Type B pancreatic cell (in vitro differentiated cells): ENCODE results near the gene MPND. TPM values are rescaled to one million over a fixed set of nuclear protein-coding genes. Genes with fewer than 3 reads are reported as not detected.

ENCODE experiments used
- DNase-seq: peaks from one replicate; pipeline ENCODE4 v3.0.0; 2021; ENCODE audit warnings: mixed read lengths; ENCODE audit not compliant: unreplicated experiment; ENCODE audit errors: extremely low spot score
- H3K27ac Mint-ChIP-seq: 2 replicates; pipeline ENCODE4 v1.8.0; 2021; ENCODE audit warnings: mild to moderate bottlenecking, mixed read lengths
- H3K27me3 Mint-ChIP-seq: 2 replicates; pipeline ENCODE4 v1.8.0; 2021; ENCODE audit warnings: mixed read lengths
- H3K36me3 Mint-ChIP-seq: 2 replicates; pipeline ENCODE4 v1.8.0; 2021; ENCODE audit warnings: mixed read lengths
- H3K4me1 Mint-ChIP-seq: one replicate; pipeline ENCODE4 v1.8.0; 2021; ENCODE audit warnings: mixed read lengths; ENCODE audit not compliant: unreplicated experiment
- H3K4me3 Mint-ChIP-seq: 2 replicates; pipeline ENCODE4 v1.8.0; 2021; ENCODE audit warnings: mild to moderate bottlenecking, mixed read lengths
- H3K9me3 Mint-ChIP-seq: 2 replicates; pipeline ENCODE4 v1.8.0; 2021; ENCODE audit warnings: mixed read lengths
- CTCF ChIP-seq: fragments of 200-600 bp; sonication (generic); conservative IDR thresholded peaks from 2 replicates; pipeline ENCODE4 v1.5.0; 2021; ENCODE audit warnings: antibody characterized with exemption, mild to moderate bottlenecking
- total RNA-seq: library from RNA; stranded (reverse); gene quantifications from 2 replicates; pipeline ENCODE4 v1.2.1, GENCODE V29; 2021; ENCODE audit warnings: low replicate concordance

Gene MPND
- total RNA-seq, 1 donor from 2014 or later = 43.6 TPM

- peak within 1 kb of the TSS; percentile 63 for H3K4me3 Mint-ChIP-seq
- peaks cover 6% of the 10 kb centered on the region for H3K4me1 Mint-ChIP-seq
- no peak within 1 kb of the TSS for H3K27ac Mint-ChIP-seq
- H3K36me3 Mint-ChIP-seq = no peaks in the 10 kb centered on the region
- H3K27me3 Mint-ChIP-seq = no peaks in the 10 kb centered on the region
- H3K9me3 Mint-ChIP-seq = no peaks in the 10 kb centered on the region
- no peak for TF ChIP-seq CTCF
- DNase-seq = peak; percentile 86
Measured at GRCh38 chr19:4304538-4305256, 38.7 kb upstream of the MPND start, which contains the start of gene FSD1. Gene FSD1 (plus strand): TSS chr19:4304598. CDS start chr19:4304747, 149 bp downstream.

GRCh38 chr19:4305257-4305612 is 38.1 kb upstream of the MPND start:
- Mint-ChIP-seq H3K27me3 (no peaks in the 10 kb centered on the region), H3K36me3 (no peaks in the 10 kb centered on the region), H3K9me3 (no peaks in the 10 kb centered on the region), H3K27ac (no peak overlapping the region), H3K4me1 (peaks cover 6% of the 10 kb centered on the region), H3K4me3 (peak overlapping the region; percentile 58)
- no peak for TF ChIP-seq CTCF
- no peak for DNase-seq

- peak overlapping the region; percentile 53 for H3K27ac Mint-ChIP-seq
- peak overlapping the region; percentile 58 for H3K4me3 Mint-ChIP-seq
- TF ChIP-seq CTCF = no peak
- no peaks in the 10 kb centered on the region for H3K36me3 Mint-ChIP-seq
- no peaks in the 10 kb centered on the region for H3K9me3 Mint-ChIP-seq
- H3K27me3 Mint-ChIP-seq = no peaks in the 10 kb centered on the region
- H3K4me1 Mint-ChIP-seq = peaks cover 6% of the 10 kb centered on the region
- DNase-seq = no peak
Measured at GRCh38 chr19:4305659-4306058, 37.7 kb upstream of the MPND start.

GRCh38 chr19:4310247-4311121 is 32.9 kb upstream of the MPND start:
- no peak for DNase-seq
- no peak overlapping the region for H3K4me3 Mint-ChIP-seq
- no peak overlapping the region for H3K27ac Mint-ChIP-seq
- H3K4me1 Mint-ChIP-seq = no peaks in the 10 kb centered on the region
- TF ChIP-seq CTCF = no peak
- H3K36me3 Mint-ChIP-seq = no peaks in the 10 kb centered on the region
- H3K27me3 Mint-ChIP-seq = no peaks in the 10 kb centered on the region
- H3K9me3 Mint-ChIP-seq = no peaks in the 10 kb centered on the region

GRCh38 chr19:4313847-4314490 is 29.4 kb upstream of the MPND start:
- DNase-seq = no peak
- Mint-ChIP-seq H3K36me3 (peaks cover 9% of the 10 kb centered on the region), H3K27ac (no peak overlapping the region), H3K4me3 (no peak overlapping the region), H3K4me1 (no peaks in the 10 kb centered on the region), H3K9me3 (no peaks in the 10 kb centered on the region), H3K27me3 (no peaks in the 10 kb centered on the region)
- no peak for TF ChIP-seq CTCF
